ENCODE measurements around the gene TIE1. TPM values are rescaled to one million over a fixed set of nuclear protein-coding genes. Genes with fewer than 3 reads are reported as not detected.

The TIE1 gene
- total RNA-seq, 2 donors from 2014 or later: 0.36 to 0.49 TPM

GRCh38 chr1:43314233-43314632 is 13.5 kb downstream of the TIE1 start:
- DNase-seq (ENCODE audit: low spot score in 2 of 2): no peak
- Mint-ChIP-seq H3K9me3 (no peaks in the 10 kb centered on the region), H3K27ac (no peak overlapping the region), H3K36me3 (no peaks in the 10 kb centered on the region)
- no peak for ATAC-seq

GRCh38 chr1:43315481-43315880 is 14.7 kb downstream of the TIE1 start:
- H3K36me3 Mint-ChIP-seq: no peaks in the 10 kb centered on the region
- ATAC-seq: no peak
- no peak for DNase-seq (ENCODE audit: low spot score in 2 of 2)
- H3K27ac Mint-ChIP-seq: no peak overlapping the region
- H3K9me3 Mint-ChIP-seq: no peaks in the 10 kb centered on the region

DNA sequence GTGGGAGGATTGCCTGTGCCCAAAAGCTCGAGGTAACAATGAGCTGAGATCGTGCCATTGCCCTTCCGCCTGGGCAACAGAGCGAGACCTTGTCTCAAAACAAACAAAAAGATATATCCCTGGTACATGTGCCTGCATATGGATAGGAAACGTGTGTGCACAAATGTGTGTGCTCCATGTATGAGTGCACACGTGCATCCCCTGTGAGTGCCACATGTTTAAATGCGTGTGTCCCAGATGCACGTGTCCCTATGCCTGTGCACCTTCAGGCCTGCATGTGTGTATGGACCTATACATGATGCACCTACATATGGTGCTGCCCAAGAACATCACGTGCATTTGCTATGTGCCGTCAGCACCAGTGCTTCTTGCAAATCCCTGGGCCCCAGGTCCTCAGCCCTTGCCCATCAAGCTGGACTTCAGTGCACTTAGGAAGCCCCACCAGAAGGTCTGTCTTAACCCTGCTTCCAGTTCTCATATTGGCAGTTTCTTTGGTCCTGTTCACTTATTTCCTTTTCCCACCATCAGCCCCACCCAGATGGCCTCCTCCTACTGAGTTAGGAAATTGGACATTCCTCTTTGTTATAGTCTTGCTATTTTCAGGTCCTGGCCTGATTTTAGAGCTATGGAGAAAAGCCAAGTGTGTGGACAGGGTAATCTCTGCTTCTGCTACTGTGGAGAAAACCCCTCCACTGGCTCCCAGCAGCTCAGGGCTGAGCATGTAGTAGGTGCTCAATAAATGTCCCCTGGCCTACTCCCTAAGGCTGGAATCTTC is 15.4 kb downstream of the TIE1 start:
- no peaks in the 10 kb centered on the region for H3K9me3 Mint-ChIP-seq
- no peak for DNase-seq (ENCODE audit: low spot score in 2 of 2)
- ATAC-seq: no peak
- H3K27ac Mint-ChIP-seq: no peak overlapping the region
- no peaks in the 10 kb centered on the region for H3K36me3 Mint-ChIP-seq

- DNase-seq (ENCODE audit: low spot score in 2 of 2): no peak
- Mint-ChIP-seq H3K36me3 (no peaks in the 10 kb centered on the region), H3K9me3 (no peaks in the 10 kb centered on the region), H3K27ac (no peak overlapping the region)
- no peak for ATAC-seq
Measured at GRCh38 chr1:43316738-43317520, 16.1 kb downstream of the TIE1 start.

- Mint-ChIP-seq H3K27ac (peak overlapping the region in 1 of 2 donors; percentile 48), H3K36me3 (no peaks in the 10 kb centered on the region), H3K9me3 (no peaks in the 10 kb centered on the region)
- ATAC-seq (no peak), DNase-seq (ENCODE audit: low spot score in 2 of 2) (no peak)
Measured at GRCh38 chr1:43317817-43318471, 17.2 kb downstream of the TIE1 start.

DNA sequence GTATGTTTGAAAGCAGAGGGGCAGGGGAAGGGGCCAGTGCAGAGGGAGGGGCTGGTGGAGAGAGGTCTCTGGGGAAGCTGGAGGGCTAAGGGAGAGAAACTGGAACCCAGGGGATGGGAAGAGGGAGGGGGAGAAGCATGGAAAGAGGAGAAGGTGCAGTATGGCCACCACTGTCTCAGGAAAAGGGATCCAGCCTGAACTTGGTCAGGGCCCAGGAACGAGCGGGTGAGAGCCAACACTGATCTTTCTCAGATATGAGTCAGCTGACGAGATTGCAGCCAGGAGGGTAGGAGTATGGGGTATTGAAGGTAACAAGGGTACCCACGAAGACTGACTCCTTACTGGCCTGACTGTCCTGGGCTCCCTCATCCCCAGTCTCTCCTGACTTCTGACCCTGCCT is 18.0 kb downstream of the TIE1 start:
- Mint-ChIP-seq H3K27ac (no peak overlapping the region), H3K9me3 (no peaks in the 10 kb centered on the region), H3K36me3 (no peaks in the 10 kb centered on the region)
- ATAC-seq (no peak), DNase-seq (ENCODE audit: low spot score in 2 of 2) (no peak)

- Mint-ChIP-seq H3K9me3 (peaks cover 2 to 3% of the 10 kb centered on the region in 2 donors), H3K27ac (no peak overlapping the region), H3K36me3 (peaks cover under 1 to 3% of the 10 kb centered on the region in 2 donors)
- no peak for ATAC-seq
- DNase-seq (ENCODE audit: low spot score in 2 of 2): no peak
Measured at GRCh38 chr1:43319288-43319687, 18.5 kb downstream of the TIE1 start.

DNA sequence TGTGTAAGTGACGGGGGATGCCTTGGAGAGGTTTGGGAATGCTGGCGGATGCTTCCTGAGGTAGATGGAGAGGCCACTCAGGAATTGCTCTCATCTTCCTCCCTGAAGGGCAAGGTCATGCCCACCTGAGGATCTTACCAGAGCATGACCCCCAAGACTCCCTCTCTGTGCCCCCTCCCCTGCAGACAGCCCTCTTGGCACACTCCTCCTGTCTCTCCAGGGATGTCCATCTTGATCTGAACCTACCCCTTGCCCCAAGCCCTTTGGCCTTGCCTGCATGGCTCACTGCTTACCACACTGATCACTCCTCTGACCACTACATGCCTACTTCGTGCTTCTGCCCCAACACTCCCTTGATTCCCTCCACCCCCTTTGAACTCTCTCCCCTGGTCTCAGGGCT is 19.0 kb downstream of the TIE1 start:
- peaks cover 7 to 8% of the 10 kb centered on the region in 2 donors for H3K9me3 Mint-ChIP-seq
- peaks cover 6 to 8% of the 10 kb centered on the region in 2 donors for H3K36me3 Mint-ChIP-seq
- H3K27ac Mint-ChIP-seq: no peak overlapping the region
- ATAC-seq: no peak
- DNase-seq (ENCODE audit: low spot score in 2 of 2): no peak

- Mint-ChIP-seq H3K27ac (no peak overlapping the region), H3K36me3 (peaks cover 12 to 17% of the 10 kb centered on the region in 2 donors), H3K9me3 (peaks cover 10 to 19% of the 10 kb centered on the region in 2 donors)
- DNase-seq (ENCODE audit: low spot score in 2 of 2) (no peak), ATAC-seq (no peak)
Measured at GRCh38 chr1:43321331-43321891, 20.6 kb downstream of the TIE1 start.

GRCh38 chr1:43322506-43322905 is 21.7 kb downstream of the TIE1 start:
- DNase-seq (ENCODE audit: low spot score in 2 of 2) (no peak), ATAC-seq (no peak)
- H3K36me3 Mint-ChIP-seq: peaks cover 12 to 23% of the 10 kb centered on the region in 2 donors
- no peak overlapping the region for H3K27ac Mint-ChIP-seq
- peaks cover 10 to 19% of the 10 kb centered on the region in 2 donors for H3K9me3 Mint-ChIP-seq

GRCh38 chr1:43324810-43325209 is 24.0 kb downstream of the TIE1 start:
- peaks cover 12 to 23% of the 10 kb centered on the region in 2 donors for H3K36me3 Mint-ChIP-seq

DNA sequence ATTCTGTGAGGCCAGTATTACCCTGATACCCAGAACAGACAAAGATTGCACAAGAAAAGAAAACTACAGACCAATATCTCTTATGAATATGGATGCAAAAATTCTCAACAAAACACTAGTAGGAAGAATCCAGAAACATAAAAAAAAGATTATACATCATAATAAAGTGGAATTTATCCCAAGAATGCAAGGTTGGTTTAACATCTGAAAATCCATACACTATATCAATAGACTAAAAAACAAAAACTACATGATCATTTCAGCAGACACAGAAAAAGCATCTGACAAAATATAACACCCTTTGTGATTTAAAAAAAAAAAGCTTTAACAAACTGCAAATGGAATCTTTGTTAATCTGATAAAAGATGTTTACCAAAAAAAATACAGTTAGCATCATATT is 24.6 kb downstream of the TIE1 start:
- Mint-ChIP-seq H3K9me3 (peaks cover 18 to 19% of the 10 kb centered on the region in 2 donors), H3K27ac (no peak overlapping the region), H3K36me3 (peaks cover 12 to 23% of the 10 kb centered on the region in 2 donors)
- ATAC-seq: no peak
- DNase-seq (ENCODE audit: low spot score in 2 of 2): no peak

More at GRCh38 chr1:43324810-43325209, 24.0 kb downstream of the TIE1 start:
- no peak for ATAC-seq
- Mint-ChIP-seq H3K9me3 (peaks cover 18 to 19% of the 10 kb centered on the region in 2 donors), H3K27ac (no peak overlapping the region)
- no peak for DNase-seq (ENCODE audit: low spot score in 2 of 2)

DNA sequence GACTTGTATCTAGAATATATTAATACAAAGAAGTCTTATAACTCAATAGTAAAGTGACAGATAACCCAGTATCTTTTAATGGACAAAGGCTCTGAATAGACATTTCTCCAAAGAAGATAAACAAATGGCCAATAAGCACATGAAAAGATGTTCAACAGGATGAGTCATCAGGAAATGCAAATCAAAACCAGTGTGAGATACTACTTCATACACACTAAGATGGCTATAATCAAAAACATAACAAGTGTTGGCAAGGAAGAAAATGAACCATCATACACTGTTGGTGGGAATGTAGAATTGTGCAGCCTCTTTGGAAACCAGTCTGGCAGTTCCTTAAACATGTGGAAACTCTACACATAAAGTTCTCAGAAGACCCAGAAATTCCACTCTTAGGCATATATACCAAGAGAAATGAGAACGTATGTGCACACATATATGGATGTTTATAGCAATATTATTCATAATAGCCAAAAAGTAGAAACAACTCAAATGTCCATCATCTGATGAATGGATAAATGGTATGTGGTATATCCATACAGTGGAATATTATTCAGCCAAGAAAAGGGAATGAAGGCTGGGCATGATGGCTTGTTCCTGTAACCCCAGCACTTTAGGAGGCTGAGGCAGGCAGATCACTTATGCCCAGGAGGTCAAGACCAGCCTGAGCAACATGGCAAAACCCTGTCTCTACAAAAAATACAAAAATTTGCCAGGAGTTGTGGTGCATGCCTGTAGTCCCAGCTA is 26.9 kb downstream of the TIE1 start:
- no peak overlapping the region for H3K27ac Mint-ChIP-seq
- DNase-seq (ENCODE audit: low spot score in 2 of 2) (no peak), ATAC-seq (no peak)
- peaks cover 12 to 23% of the 10 kb centered on the region in 2 donors for H3K36me3 Mint-ChIP-seq
- H3K9me3 Mint-ChIP-seq: peaks cover 18 to 19% of the 10 kb centered on the region in 2 donors

GRCh38 chr1:43329995-43330751 is 29.4 kb downstream of the TIE1 start:
- peaks cover 7% of the 10 kb centered on the region in 2 donors for H3K9me3 Mint-ChIP-seq
- H3K27ac Mint-ChIP-seq: peak overlapping the region; percentile 45 to 51

GRCh38 chr1:43331688-43332087 is 30.9 kb downstream of the TIE1 start:
- Mint-ChIP-seq H3K9me3 (peaks cover 0 to 7% of the 10 kb centered on the region in 2 donors), H3K27ac (no peak overlapping the region), H3K36me3 (peaks cover 0 to 5% of the 10 kb centered on the region in 2 donors)
- ATAC-seq (no peak), DNase-seq (ENCODE audit: low spot score in 2 of 2) (no peak)

More at GRCh38 chr1:43329995-43330751, 29.4 kb downstream of the TIE1 start:
- peaks cover 0 to 13% of the 10 kb centered on the region in 2 donors for H3K36me3 Mint-ChIP-seq
- ATAC-seq: peak; percentile 95
- peak in 1 of 2 donors; percentile 66 for DNase-seq (ENCODE audit: low spot score in 2 of 2)

Measured in activated naive CD4-positive, alpha-beta T cell treated with anti-CD3 and anti-CD28 coated beads, Interleukin-2, amount 50 U/mL, for 72 hours (primary cell).